KMS-11 (cell line): ENCODE measurements around the gene CLCNKA.
"Not testable (repeated sequence)": the region's sequence is repeated elsewhere in the genome, so short reads cannot be mapped to it uniquely, and the experiment has no call there.

ENCODE experiments used
- H2AFZ ChIP-seq: fragments of 200-600 bp; sonication (generic); 2 replicates; pipeline ENCODE4 v1.6.1; 2016; ENCODE audit warnings: antibody characterized with exemption, mixed run types, low read depth
- H3K27ac ChIP-seq: fragments of 200-600 bp; sonication (generic); 2 replicates; pipeline ENCODE4 v1.6.1; 2016; ENCODE audit warnings: mild to moderate bottlenecking, mixed run types
- H3K27me3 ChIP-seq: fragments of 200-600 bp; sonication (generic); 2 replicates; pipeline ENCODE4 v1.6.1; 2017; ENCODE audit warnings: mild to moderate bottlenecking, low read depth, mixed run types, moderate library complexity; ENCODE audit not compliant: insufficient read depth
- H3K36me3 ChIP-seq: fragments of 200-600 bp; sonication (generic); 2 replicates; pipeline ENCODE4 v1.6.1; 2017; ENCODE audit warnings: mild to moderate bottlenecking, mixed run types; ENCODE audit not compliant: insufficient read depth
- H3K4me1 ChIP-seq: fragments of 200-600 bp; sonication (generic); 2 replicates; pipeline ENCODE4 v1.6.1; 2016; ENCODE audit warnings: mild to moderate bottlenecking, low read depth, mixed run types; ENCODE audit not compliant: poor library complexity, severe bottlenecking
- H3K4me2 ChIP-seq: fragments of 200-600 bp; sonication (generic); 2 replicates; pipeline ENCODE4 v1.7.0; 2016; ENCODE audit warnings: mild to moderate bottlenecking, mixed run types
- H3K4me3 ChIP-seq: fragments of 200-600 bp; sonication (generic); IDR thresholded peaks from 2 replicates; pipeline ENCODE4 v1.6.1; 2017; ENCODE audit warnings: low read depth, low read length, mixed read lengths; ENCODE audit not compliant: insufficient read depth
- H3K79me2 ChIP-seq: fragments of 200-600 bp; sonication (generic); 2 replicates; pipeline ENCODE4 v1.6.1; 2016; ENCODE audit warnings: low read depth, mixed run types; ENCODE audit not compliant: insufficient read depth
- H3K9ac ChIP-seq: fragments of 200-600 bp; sonication (generic); 2 replicates; pipeline ENCODE4 v1.6.1; 2016; ENCODE audit warnings: mild to moderate bottlenecking, mixed run types
- H4K20me1 ChIP-seq: fragments of 200-600 bp; sonication (generic); 2 replicates; pipeline ENCODE4 v1.6.1; 2016; ENCODE audit warnings: mild to moderate bottlenecking, mixed run types; ENCODE audit not compliant: insufficient read depth
- CTCF ChIP-seq: fragments of 200-600 bp; sonication (generic); conservative IDR thresholded peaks from 2 replicates; pipeline ENCODE4 v1.6.1; 2017; ENCODE audit warnings: low read depth, mild to moderate bottlenecking, antibody characterized with exemption, low read length, moderate library complexity, mixed read lengths

CLCNKA gene

GRCh38 chr1:16020325-16020724 lies 1.5 kb upstream of the CLCNKA start:
- no peak for TF ChIP-seq CTCF
- H3K79me2 ChIP-seq, result no peaks in the 10 kb centered on the region
- H3K27ac ChIP-seq, result no peak overlapping the region
- no peaks in the 10 kb centered on the region for H3K36me3 ChIP-seq
- no peak overlapping the region for H3K9ac ChIP-seq
- H2AFZ ChIP-seq, result no peak overlapping the region
- H3K27me3 ChIP-seq, result peaks cover 3% of the 10 kb centered on the region; the same call in 1 of the 2 replicates
- H3K4me2 ChIP-seq, result no peak overlapping the region
- peaks cover 32% of the 10 kb centered on the region for H3K4me1 ChIP-seq
- H3K4me3 ChIP-seq, result no peak overlapping the region
- H4K20me1 ChIP-seq, result no peaks in the 10 kb centered on the region

- not testable (repeated sequence) for H3K4me3 ChIP-seq, H3K79me2 ChIP-seq
Measured at GRCh38 chr1:16020878-16021277, 958 bp upstream of the CLCNKA start.

GRCh38 chr1:16022393-16022792 lies 557 bp downstream of the CLCNKA start:
- H3K79me2 ChIP-seq, result no peaks in the 10 kb centered on the region
- H4K20me1 ChIP-seq, result no peaks in the 10 kb centered on the region
- no peak overlapping the region for H2AFZ ChIP-seq
- H3K27me3 ChIP-seq, result peaks cover 9% of the 10 kb centered on the region; the same call in 1 of the 2 replicates
- H3K4me3 ChIP-seq, result no peak overlapping the region
- no peak for TF ChIP-seq CTCF
- no peak overlapping the region for H3K27ac ChIP-seq
- no peak overlapping the region for H3K9ac ChIP-seq
- H3K36me3 ChIP-seq, result no peaks in the 10 kb centered on the region
- no peak overlapping the region for H3K4me2 ChIP-seq
- H3K4me1 ChIP-seq, result peaks cover 22% of the 10 kb centered on the region

More at GRCh38 chr1:16020878-16021277, 958 bp upstream of the CLCNKA start:
- not testable (repeated sequence) for H4K20me1 ChIP-seq, H3K36me3 ChIP-seq, H3K27me3 ChIP-seq, H2AFZ ChIP-seq, H3K27ac ChIP-seq, H3K4me2 ChIP-seq, H3K9ac ChIP-seq
- H3K4me1 ChIP-seq, result peaks cover 30% of the 10 kb centered on the region

GRCh38 chr1:16023050-16023653 lies 1.3 kb downstream of the CLCNKA start:
- Histone ChIP-seq H4K20me1 (no peaks in the 10 kb centered on the region), H3K27ac (no peak overlapping the region), H3K4me2 (no peak overlapping the region), H3K9ac (no peak overlapping the region), H2AFZ (no peak overlapping the region), H3K4me3 (no peak overlapping the region), H3K79me2 (no peaks in the 10 kb centered on the region), H3K36me3 (no peaks in the 10 kb centered on the region), H3K27me3 (peaks cover 10% of the 10 kb centered on the region; the same call in 1 of the 2 replicates), H3K4me1 (peaks cover 20% of the 10 kb centered on the region)
- no peak for TF ChIP-seq CTCF

- H3K79me2 ChIP-seq, H2AFZ ChIP-seq, H3K27me3 ChIP-seq, H3K4me2 ChIP-seq, H3K36me3 ChIP-seq, H4K20me1 ChIP-seq, H3K9ac ChIP-seq, H3K27ac ChIP-seq, H3K4me3 ChIP-seq: not testable (repeated sequence)
- H3K4me1 ChIP-seq, result peaks cover 15% of the 10 kb centered on the region
Measured at GRCh38 chr1:16026302-16026701, 4.5 kb downstream of the CLCNKA start.
